Smooth muscle cell (in vitro differentiated cells): ENCODE results near the gene ACOT11. TPM values are rescaled to one million over a fixed set of nuclear protein-coding genes. Genes with fewer than 3 reads are reported as not detected.

Experiments
- DNase-seq: peaks from one replicate; lab custom pipeline; 2025; ENCODE audit not compliant: unreplicated experiment; lab: John Stamatoyannopoulos, UW
- H2AFZ ChIP-seq: fragments of 200-600 bp; sonication (generic); 2 replicates; pipeline ENCODE4 v1.6.0; 2016; ENCODE audit warnings: antibody characterized with exemption, low read depth, mild to moderate bottlenecking
- H3F3A ChIP-seq: fragments of 200-600 bp; sonication (generic); 2 replicates; pipeline ENCODE4 v1.6.0; 2017; ENCODE audit warnings: antibody characterized with exemption, low read depth
- H3K27ac ChIP-seq: fragments of 200-600 bp; sonication (generic); 2 replicates; pipeline ENCODE4 v1.5.1; 2016; ENCODE audit warnings: low read depth, mild to moderate bottlenecking
- H3K27me3 ChIP-seq: fragments of 200-600 bp; sonication (generic); 2 replicates; pipeline ENCODE4 v1.6.1; 2016; ENCODE audit warnings: low read depth, mild to moderate bottlenecking
- H3K36me3 ChIP-seq: fragments of 200-600 bp; sonication (generic); 2 replicates; pipeline ENCODE4 v1.5.1; 2016; ENCODE audit warnings: low read depth
- H3K4me1 ChIP-seq: fragments of 200-600 bp; sonication (generic); 2 replicates; pipeline ENCODE4 v1.5.1; 2016; ENCODE audit warnings: low read depth
- H3K4me2 ChIP-seq: fragments of 200-600 bp; sonication (generic); 2 replicates; pipeline ENCODE4 v1.6.0; 2016; ENCODE audit warnings: mild to moderate bottlenecking
- H3K4me3 ChIP-seq: fragments of 200-600 bp; sonication (generic); 2 replicates; pipeline ENCODE4 v1.5.1; 2016; ENCODE audit warnings: mild to moderate bottlenecking
- H3K79me2 ChIP-seq: fragments of 200-600 bp; sonication (generic); 2 replicates; pipeline ENCODE4 v1.6.0; 2016; ENCODE audit warnings: low read depth, mild to moderate bottlenecking
- H3K9ac ChIP-seq: fragments of 200-600 bp; sonication (generic); 2 replicates; pipeline ENCODE4 v1.6.0; 2016; ENCODE audit warnings: low read depth
- H3K9me3 ChIP-seq: fragments of 200-600 bp; sonication (generic); replicated peaks from 2 replicates; pipeline ENCODE4 v1.5.1; 2016; ENCODE audit warnings: low read depth
- H4K20me1 ChIP-seq: fragments of 200-600 bp; sonication (generic); 2 replicates; pipeline ENCODE4 v1.6.0; 2016; ENCODE audit warnings: low read depth
- CTCF ChIP-seq: fragments of 200-600 bp; sonication (generic); IDR thresholded peaks from 2 replicates; pipeline ENCODE4 v1.5.1; 2017; ENCODE audit warnings: borderline replicate concordance, mild to moderate bottlenecking, antibody characterized with exemption; ENCODE audit not compliant: insufficient read depth, poor library complexity, severe bottlenecking
- WGBS: methylation state at CpG from one replicate; pipeline ENCODE4 v1.1.7; 2016; ENCODE audit warnings: low lambda C conversion rate; 5-methylcytosine and 5-hydroxymethylcytosine counted together
- polyA plus RNA-seq: library from polyadenylated mRNA; unstranded; fragments of >200 nt; fragmentation: Nextera tagmentation; extraction: Ambion mirVana; gene quantifications from 2 replicates; pipeline ENCODE4 v1.2.1, GENCODE V29; 2016
- small RNA-seq: library from RNA; depleted of rRNA; stranded (forward); fragments of <200 nt; gene quantifications from one replicate; pipeline ENCODE3, GENCODE V24; 2014
- total RNA-seq: library from RNA; depleted of rRNA; stranded (reverse); fragments of >200 nt; gene quantifications from 2 replicates; pipeline ENCODE4 v1.2.3, GENCODE V29; 2014

The ACOT11 gene
- total and polyA plus RNA-seq, 2 experiments from 2014 or later = 1.6 to 4.8 TPM

GRCh38 chr1:54653036-54653435 is 105.0 kb downstream of the ACOT11 start:
- 31% methylated on average over 4 of the region's 4 CpGs for WGBS
- Histone ChIP-seq H3F3A (no peaks in the 10 kb centered on the region), H3K4me2 (no peak overlapping the region), H3K36me3 (no peaks in the 10 kb centered on the region), H3K9ac (no peak overlapping the region), H3K79me2 (no peaks in the 10 kb centered on the region), H2AFZ (no peak overlapping the region), H3K9me3 (no peaks in the 10 kb centered on the region), H3K27ac (no peak overlapping the region), H4K20me1 (no peaks in the 10 kb centered on the region), H3K4me3 (no peak overlapping the region), H3K27me3 (no peaks in the 10 kb centered on the region), H3K4me1 (no peaks in the 10 kb centered on the region)
- no peak for DNase-seq
- no peak for TF ChIP-seq CTCF

GRCh38 chr1:54658164-54658913 is 110.3 kb downstream of the ACOT11 start:
- no peaks in the 10 kb centered on the region for H3F3A ChIP-seq
- H3K4me2 ChIP-seq = no peak overlapping the region
- H3K9ac ChIP-seq = no peak overlapping the region
- H3K79me2 ChIP-seq = no peaks in the 10 kb centered on the region
- no peak for TF ChIP-seq CTCF
- H3K9me3 ChIP-seq = no peaks in the 10 kb centered on the region
- H3K4me1 ChIP-seq = no peaks in the 10 kb centered on the region
- H3K36me3 ChIP-seq = no peaks in the 10 kb centered on the region
- H3K4me3 ChIP-seq = no peak overlapping the region
- no peak overlapping the region for H2AFZ ChIP-seq
- no peaks in the 10 kb centered on the region for H4K20me1 ChIP-seq
- DNase-seq = no peak
- H3K27ac ChIP-seq = no peak overlapping the region
- WGBS = 98% methylated on average over 2 of the region's 2 CpGs
- no peaks in the 10 kb centered on the region for H3K27me3 ChIP-seq

Small RNAs within 50 kb of the gene (small RNA-seq; reads per million reads assigned to genes)
- gene AC099796.2 = not detected

Other genes starting within 250 kb of the ACOT11 start
- 30.1 and 42.3 TPM in 2 replicates for gene SSBP3, start 141.8 kb upstream of the ACOT11 start, total RNA-seq
- gene SSBP3, start 141.8 kb upstream of the ACOT11 start, polyA plus RNA-seq = 23.6 and 26.5 TPM in 2 replicates
- not detected in 2 replicates for gene FAM151A, start 75.3 kb downstream of the ACOT11 start, total RNA-seq
- not detected in 2 replicates for gene FAM151A, start 75.3 kb downstream of the ACOT11 start, polyA plus RNA-seq
- gene MROH7, start 93.6 kb downstream of the ACOT11 start, total RNA-seq = 0.58 and 0.76 TPM in 2 replicates
- 0.33 and 0.35 TPM in 2 replicates for gene MROH7, start 93.6 kb downstream of the ACOT11 start, polyA plus RNA-seq
- gene TTC4, start 167.6 kb downstream of the ACOT11 start, total RNA-seq = 12.6 and 14.7 TPM in 2 replicates
- 27.3 and 27.4 TPM in 2 replicates for gene TTC4, start 167.6 kb downstream of the ACOT11 start, polyA plus RNA-seq
- 1.7 and 4.1 TPM in 2 replicates for gene PARS2, start 216.3 kb downstream of the ACOT11 start, total RNA-seq
- 4.5 and 5.7 TPM in 2 replicates for gene PARS2, start 216.3 kb downstream of the ACOT11 start, polyA plus RNA-seq